ENCODE data around the gene CSDE1.

- TF ChIP-seq, protein P1, sequence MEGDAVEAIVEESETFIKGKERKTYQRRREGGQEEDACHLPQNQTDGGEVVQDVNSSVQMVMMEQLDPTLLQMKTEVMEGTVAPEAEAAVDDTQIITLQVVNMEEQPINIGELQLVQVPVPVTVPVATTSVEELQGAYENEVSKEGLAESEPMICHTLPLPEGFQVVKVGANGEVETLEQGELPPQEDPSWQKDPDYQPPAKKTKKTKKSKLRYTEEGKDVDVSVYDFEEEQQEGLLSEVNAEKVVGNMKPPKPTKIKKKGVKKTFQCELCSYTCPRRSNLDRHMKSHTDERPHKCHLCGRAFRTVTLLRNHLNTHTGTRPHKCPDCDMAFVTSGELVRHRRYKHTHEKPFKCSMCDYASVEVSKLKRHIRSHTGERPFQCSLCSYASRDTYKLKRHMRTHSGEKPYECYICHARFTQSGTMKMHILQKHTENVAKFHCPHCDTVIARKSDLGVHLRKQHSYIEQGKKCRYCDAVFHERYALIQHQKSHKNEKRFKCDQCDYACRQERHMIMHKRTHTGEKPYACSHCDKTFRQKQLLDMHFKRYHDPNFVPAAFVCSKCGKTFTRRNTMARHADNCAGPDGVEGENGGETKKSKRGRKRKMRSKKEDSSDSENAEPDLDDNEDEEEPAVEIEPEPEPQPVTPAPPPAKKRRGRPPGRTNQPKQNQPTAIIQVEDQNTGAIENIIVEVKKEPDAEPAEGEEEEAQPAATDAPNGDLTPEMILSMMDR (conservative IDR thresholded peaks at IDR 0.05 in 1 of 2, IDR thresholded peaks at IDR 0.05 in 1 of 2; ENCODE audit: low read depth in 1 of 2, low read length in 2 of 2): no peak
- TF ChIP-seq EZH2 (IDR thresholded peaks at IDR 0.05; ENCODE audit: low read length, missing control alignments): no peak
Observed at GRCh38 chr1:114740331-114740730, 17.5 kb downstream of the CSDE1 start.

Data from fibroblast of lung (primary cell).